Prostate gland (tissue), 2 donors: Measurements from ENCODE around the gene CD177.

Source experiments
- POLR2A ChIP-seq: fragments of 450-650 bp; IDR thresholded peaks from one replicate; pipeline ENCODE4 v1.6.1; 2016; ENCODE audit warnings: antibody characterized with exemption, mild to moderate bottlenecking
- POLR2AphosphoS5 ChIP-seq: sonication (generic); formaldehyde crosslinking; IDR thresholded peaks from one replicate; pipeline ENCODE4 v1.6.1; 2017; ENCODE audit warnings: antibody characterized with exemption
- TF ChIP-seq, protein P1 (sequence below), 4 experiments: fragments of 200-600 bp in 2 of 4; fragments of 450-650 bp in 2 of 4; sonication (generic) in 2 of 4; IDR thresholded peaks; 1 replicate in 3 of 4; 2 replicates in 1 of 4; pipeline ENCODE4 v1.5.1; 2016 to 2019; ENCODE audit warnings: antibody characterized with exemption in 4 of 4, mild to moderate bottlenecking in 2 of 4, moderate library complexity in 2 of 4

DNA sequence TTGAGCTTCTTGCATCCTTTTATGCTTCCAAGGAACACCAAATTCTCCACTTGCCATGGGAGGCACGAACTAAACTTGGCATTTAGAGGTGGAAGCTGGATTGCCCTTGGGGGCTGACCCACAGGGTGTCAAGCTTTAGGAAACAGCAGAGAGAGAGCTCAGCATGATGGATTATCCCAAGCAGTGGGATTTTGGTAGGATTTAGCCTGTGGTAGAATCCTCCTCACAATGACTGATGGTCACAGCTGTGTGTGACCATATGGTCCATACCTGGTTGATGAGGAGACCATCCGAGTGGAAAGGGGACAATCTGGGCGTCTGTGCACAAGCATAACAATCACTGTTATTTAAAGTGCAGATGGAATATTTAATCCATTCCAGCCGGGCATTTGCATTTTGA is 44.0 kb upstream of the CD177 start:
- TF ChIP-seq POLR2A (no peak), POLR2AphosphoS5 (no peak)
- TF ChIP-seq, protein P1, sequence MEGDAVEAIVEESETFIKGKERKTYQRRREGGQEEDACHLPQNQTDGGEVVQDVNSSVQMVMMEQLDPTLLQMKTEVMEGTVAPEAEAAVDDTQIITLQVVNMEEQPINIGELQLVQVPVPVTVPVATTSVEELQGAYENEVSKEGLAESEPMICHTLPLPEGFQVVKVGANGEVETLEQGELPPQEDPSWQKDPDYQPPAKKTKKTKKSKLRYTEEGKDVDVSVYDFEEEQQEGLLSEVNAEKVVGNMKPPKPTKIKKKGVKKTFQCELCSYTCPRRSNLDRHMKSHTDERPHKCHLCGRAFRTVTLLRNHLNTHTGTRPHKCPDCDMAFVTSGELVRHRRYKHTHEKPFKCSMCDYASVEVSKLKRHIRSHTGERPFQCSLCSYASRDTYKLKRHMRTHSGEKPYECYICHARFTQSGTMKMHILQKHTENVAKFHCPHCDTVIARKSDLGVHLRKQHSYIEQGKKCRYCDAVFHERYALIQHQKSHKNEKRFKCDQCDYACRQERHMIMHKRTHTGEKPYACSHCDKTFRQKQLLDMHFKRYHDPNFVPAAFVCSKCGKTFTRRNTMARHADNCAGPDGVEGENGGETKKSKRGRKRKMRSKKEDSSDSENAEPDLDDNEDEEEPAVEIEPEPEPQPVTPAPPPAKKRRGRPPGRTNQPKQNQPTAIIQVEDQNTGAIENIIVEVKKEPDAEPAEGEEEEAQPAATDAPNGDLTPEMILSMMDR (IDR thresholded peaks at IDR 0.05), result no peak
